HL-60 (cell line): ENCODE results near the gene FKBP3.
A peak's percentile ranks its signal among the peaks of the same experiment; 100 is the strongest.

Source experiments
- DNase-seq, 2 experiments: peaks; one replicate each; pipeline ENCODE4 v3.0.0-alpha.2; 2010 to 2020; ENCODE audit warnings: low read depth in 1 of 2, low spot score in 1 of 2
- H3K27ac ChIP-seq: fragments of 250-450 bp; sonication (Bioruptor Pico); replicated peaks from 2 replicates; pipeline ENCODE4 v1.5.1; 2020; ENCODE audit warnings: mild to moderate bottlenecking, moderate library complexity
- H3K27me3 ChIP-seq: fragments of 250-450 bp; sonication (Bioruptor Pico); 2 replicates; pipeline ENCODE4 v1.5.1; 2021; ENCODE audit warnings: mild to moderate bottlenecking, moderate library complexity; ENCODE audit not compliant: insufficient read depth, poor library complexity, severe bottlenecking
- H3K4me3 ChIP-seq: replicated peaks from 2 replicates; pipeline ENCODE4 v1.5.1; 2011; ENCODE audit warnings: mild to moderate bottlenecking, control low read depth, low read length; ENCODE audit not compliant: insufficient read depth
- GABPA ChIP-seq: IDR thresholded peaks from 2 replicates; pipeline ENCODE4 v1.6.1; 2012; ENCODE audit warnings: low read depth
- POLR2AphosphoS5 ChIP-seq: IDR thresholded peaks from 2 replicates; pipeline ENCODE4 v1.6.1; 2012; ENCODE audit warnings: low read depth
- SPI1 ChIP-seq: IDR thresholded peaks from 2 replicates; pipeline ENCODE4 v1.6.1; 2012; ENCODE audit warnings: low read depth, mild to moderate bottlenecking, borderline replicate concordance
- long read RNA-seq: library from polyadenylated mRNA; unstranded; transcript quantifications from one replicate; pipeline ENCODE4 v2.0.0, GENCODE V29; 2020
- TF ChIP-seq, protein P1 (sequence below): IDR thresholded peaks from one replicate; pipeline ENCODE4 v1.5.1; 2011; ENCODE audit warnings: low read length, control low read depth, inconsistent platforms; ENCODE audit not compliant: insufficient read depth
- TF ChIP-seq, protein P2 (sequence below): IDR thresholded peaks from 2 replicates; pipeline ENCODE4 v1.6.1; 2012; ENCODE audit warnings: low read depth; ENCODE audit not compliant: insufficient replicate concordance

The FKBP3 gene
- long read RNA-seq, transcript FKBP3-202 (7 exons, 1,346 nt): major isoform, 22 of 29 reads
- long read RNA-seq, partial matches to known transcripts: 3 of 29 reads
- long read RNA-seq, other reads (novel, unspliced or antisense): 4 of 29 reads

DNA sequence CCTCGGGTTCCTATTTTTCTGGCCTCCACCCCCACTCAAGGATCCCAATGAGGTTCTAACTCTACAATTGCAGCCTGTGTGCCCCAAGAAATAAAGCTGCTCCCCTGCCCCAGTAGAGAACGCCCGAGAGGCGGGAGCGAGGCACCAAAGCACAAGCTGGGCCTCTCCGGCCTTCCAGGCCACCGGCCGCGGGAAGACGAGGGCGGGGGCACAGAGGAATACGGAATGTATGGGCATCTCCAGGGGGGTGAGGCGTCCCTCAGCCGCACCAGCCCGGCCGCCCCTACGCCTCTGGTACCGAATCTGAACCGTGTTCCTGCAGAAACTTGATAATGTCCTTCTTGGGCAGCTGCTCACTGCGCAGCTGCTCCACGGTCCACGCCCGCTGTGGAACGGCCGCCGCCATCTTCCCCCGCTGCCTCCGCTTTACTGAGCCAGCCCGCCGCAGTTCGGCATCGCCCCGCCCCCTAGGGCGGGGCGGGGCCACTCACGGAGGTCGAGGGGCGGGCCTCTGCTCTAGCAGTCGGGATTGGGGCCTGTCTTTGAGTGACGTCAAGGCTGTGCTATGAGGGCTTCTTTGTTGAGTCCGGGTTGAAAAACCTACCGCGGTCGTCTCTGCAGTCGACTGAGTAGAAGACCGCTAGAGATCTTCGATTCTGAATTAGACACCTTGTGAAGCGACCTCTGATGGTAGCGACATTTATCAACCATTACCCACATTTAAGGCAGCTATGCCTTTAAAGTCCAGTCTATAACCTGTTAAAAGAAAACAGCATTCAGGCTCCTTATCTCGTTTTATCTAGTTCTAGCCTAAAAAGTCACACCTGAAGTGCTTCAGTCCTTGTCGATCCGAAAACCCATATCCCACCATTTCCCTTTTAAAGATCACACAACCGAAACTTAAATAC, at the start of gene FKBP3:
Gene FKBP3, minus strand, starts transcription at position 431 of the 908 bp plus-strand sequence. Its CDS starts 25 bp downstream, at position 406.
- TF ChIP-seq, protein P1, sequence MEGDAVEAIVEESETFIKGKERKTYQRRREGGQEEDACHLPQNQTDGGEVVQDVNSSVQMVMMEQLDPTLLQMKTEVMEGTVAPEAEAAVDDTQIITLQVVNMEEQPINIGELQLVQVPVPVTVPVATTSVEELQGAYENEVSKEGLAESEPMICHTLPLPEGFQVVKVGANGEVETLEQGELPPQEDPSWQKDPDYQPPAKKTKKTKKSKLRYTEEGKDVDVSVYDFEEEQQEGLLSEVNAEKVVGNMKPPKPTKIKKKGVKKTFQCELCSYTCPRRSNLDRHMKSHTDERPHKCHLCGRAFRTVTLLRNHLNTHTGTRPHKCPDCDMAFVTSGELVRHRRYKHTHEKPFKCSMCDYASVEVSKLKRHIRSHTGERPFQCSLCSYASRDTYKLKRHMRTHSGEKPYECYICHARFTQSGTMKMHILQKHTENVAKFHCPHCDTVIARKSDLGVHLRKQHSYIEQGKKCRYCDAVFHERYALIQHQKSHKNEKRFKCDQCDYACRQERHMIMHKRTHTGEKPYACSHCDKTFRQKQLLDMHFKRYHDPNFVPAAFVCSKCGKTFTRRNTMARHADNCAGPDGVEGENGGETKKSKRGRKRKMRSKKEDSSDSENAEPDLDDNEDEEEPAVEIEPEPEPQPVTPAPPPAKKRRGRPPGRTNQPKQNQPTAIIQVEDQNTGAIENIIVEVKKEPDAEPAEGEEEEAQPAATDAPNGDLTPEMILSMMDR: no peak
- TF ChIP-seq POLR2AphosphoS5 (peak; percentile 74), SPI1 (no peak), GABPA (peak; percentile 54)
- TF ChIP-seq, protein P2, sequence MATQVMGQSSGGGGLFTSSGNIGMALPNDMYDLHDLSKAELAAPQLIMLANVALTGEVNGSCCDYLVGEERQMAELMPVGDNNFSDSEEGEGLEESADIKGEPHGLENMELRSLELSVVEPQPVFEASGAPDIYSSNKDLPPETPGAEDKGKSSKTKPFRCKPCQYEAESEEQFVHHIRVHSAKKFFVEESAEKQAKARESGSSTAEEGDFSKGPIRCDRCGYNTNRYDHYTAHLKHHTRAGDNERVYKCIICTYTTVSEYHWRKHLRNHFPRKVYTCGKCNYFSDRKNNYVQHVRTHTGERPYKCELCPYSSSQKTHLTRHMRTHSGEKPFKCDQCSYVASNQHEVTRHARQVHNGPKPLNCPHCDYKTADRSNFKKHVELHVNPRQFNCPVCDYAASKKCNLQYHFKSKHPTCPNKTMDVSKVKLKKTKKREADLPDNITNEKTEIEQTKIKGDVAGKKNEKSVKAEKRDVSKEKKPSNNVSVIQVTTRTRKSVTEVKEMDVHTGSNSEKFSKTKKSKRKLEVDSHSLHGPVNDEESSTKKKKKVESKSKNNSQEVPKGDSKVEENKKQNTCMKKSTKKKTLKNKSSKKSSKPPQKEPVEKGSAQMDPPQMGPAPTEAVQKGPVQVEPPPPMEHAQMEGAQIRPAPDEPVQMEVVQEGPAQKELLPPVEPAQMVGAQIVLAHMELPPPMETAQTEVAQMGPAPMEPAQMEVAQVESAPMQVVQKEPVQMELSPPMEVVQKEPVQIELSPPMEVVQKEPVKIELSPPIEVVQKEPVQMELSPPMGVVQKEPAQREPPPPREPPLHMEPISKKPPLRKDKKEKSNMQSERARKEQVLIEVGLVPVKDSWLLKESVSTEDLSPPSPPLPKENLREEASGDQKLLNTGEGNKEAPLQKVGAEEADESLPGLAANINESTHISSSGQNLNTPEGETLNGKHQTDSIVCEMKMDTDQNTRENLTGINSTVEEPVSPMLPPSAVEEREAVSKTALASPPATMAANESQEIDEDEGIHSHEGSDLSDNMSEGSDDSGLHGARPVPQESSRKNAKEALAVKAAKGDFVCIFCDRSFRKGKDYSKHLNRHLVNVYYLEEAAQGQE: peak; percentile 35
- H3K27ac ChIP-seq: peak within 1 kb of the TSS; percentile 97
- peak within 1 kb of the TSS; percentile 90 for H3K4me3 ChIP-seq
- no peaks in the 10 kb centered on the region for H3K27me3 ChIP-seq
- peak; percentile 96 to 99 for DNase-seq

DNA sequence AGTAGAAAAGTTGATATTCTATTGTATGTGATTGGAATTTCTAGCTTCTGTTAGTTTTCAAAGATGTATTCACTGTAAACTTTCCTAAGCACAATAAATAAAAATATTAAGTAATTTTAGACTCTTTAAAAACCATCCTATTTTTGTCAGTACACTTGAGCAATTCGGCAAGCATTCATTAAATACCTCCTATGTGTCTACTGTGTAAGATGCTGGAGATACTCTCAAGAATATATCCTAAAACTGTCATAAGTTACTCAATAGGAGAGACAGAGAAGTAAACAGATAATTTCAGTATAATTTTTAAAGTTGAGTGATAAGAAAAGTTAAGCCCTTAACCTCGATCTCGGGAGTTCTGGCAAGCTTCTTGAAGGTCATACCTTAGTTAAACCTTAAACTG, 47.5 kb upstream of the FKBP3 start:
- TF ChIP-seq, protein P1: no peak
- TF ChIP-seq POLR2AphosphoS5: no peak
- TF ChIP-seq SPI1: no peak
- TF ChIP-seq GABPA: no peak
- TF ChIP-seq, protein P2: no peak
- Histone ChIP-seq H3K4me3 (no peak overlapping the region), H3K27ac (no peak overlapping the region), H3K27me3 (no peaks in the 10 kb centered on the region)
- DNase-seq: no peak

DNA sequence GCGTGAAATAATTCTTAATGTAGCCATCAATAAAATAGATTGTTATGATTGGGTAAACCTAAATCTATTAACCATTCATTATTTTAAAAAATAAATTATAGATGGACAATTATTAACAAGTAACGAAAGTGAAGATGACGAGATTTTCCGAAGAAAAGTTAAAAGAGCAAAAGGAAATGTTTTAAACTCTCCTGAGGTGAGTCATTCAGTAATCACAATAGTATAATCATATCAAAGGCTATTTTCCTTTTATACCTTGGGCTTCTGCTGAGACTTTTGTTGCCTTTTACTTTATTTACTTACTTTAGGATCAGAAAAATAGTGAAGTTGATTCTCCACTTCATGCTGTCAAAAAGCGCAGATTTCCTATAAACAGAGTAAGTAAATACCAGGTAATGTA, 47.0 kb upstream of the FKBP3 start:
- no peak overlapping the region for H3K27ac ChIP-seq
- DNase-seq: no peak
- no peak overlapping the region for H3K4me3 ChIP-seq
- no peak for TF ChIP-seq POLR2AphosphoS5
- TF ChIP-seq, protein P1: no peak
- TF ChIP-seq, protein P2: no peak
- TF ChIP-seq SPI1: no peak
- no peak for TF ChIP-seq GABPA
- H3K27me3 ChIP-seq: no peaks in the 10 kb centered on the region
